Measurements from ENCODE around the gene TTYH2.
"Not testable (repeated sequence)": the region's sequence is repeated elsewhere in the genome, so short reads cannot be mapped to it uniquely, and the experiment has no call there.

TTYH2 gene, protein sequence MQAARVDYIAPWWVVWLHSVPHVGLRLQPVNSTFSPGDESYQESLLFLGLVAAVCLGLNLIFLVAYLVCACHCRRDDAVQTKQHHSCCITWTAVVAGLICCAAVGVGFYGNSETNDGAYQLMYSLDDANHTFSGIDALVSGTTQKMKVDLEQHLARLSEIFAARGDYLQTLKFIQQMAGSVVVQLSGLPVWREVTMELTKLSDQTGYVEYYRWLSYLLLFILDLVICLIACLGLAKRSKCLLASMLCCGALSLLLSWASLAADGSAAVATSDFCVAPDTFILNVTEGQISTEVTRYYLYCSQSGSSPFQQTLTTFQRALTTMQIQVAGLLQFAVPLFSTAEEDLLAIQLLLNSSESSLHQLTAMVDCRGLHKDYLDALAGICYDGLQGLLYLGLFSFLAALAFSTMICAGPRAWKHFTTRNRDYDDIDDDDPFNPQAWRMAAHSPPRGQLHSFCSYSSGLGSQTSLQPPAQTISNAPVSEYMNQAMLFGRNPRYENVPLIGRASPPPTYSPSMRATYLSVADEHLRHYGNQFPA

DNA sequence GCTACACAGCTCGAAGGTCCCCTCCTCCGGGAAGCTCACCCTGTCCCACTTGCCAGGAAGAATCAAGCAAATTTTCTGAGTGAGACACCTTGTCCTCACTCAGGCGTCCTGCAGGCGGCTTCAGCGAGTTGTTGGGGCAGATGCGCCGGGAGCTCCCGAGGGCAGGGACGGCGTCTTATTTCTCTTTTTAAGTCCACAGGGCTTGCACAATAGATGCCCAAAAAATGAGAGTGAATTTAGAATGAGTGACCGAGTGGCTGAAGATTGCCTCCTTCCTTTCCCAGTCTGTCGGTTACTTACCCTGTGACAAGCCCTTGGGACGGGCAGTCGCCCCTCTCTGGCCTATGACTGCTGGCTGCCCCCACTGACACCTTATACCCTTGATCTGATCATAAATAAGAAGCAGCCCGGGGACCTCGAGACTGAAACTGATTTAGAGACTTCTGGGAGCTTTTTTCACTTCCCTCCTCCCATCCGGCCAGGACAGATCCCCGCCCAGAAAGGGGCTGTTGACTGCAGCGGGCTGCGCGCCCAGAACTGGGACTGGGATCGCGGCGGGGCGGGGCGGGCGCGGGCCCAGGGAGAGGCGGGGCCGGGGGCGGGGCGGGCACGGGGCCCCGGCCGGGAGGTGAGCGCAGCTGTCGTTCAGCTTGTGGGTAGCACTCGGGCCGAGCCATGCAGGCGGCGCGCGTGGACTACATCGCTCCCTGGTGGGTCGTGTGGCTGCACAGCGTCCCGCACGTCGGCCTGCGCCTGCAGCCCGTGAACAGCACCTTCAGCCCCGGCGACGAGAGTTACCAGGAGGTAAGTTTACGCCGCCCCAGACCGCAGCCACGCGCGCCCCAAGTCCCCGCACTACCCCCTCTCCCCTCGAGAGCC is at the start of gene TTYH2:
Gene TTYH2 (plus strand): TSS at position 659 of the 879 bp plus-strand sequence. CDS start 17 bp downstream, at position 676.
- peak; percentile 65 for DNase-seq

DNA sequence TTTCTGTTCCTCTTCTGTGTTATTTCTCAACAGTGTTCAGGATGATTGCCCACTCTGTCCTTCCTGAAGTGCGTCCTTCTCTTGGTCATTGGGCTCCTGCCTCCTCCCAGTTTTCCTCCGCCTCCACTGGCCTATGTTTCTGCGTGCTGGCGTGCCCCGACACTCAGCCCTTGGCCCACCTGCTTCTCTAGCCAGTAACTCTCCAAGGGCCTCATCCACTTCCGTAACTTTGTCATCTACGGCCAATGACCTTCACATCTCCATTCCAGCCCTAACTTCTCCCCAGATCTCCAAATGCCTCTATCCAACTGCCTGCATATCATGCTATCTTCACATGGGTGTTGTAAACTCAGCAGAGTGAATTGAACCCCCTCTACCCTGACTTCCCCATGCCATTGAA is 49.5 kb upstream of the TTYH2 start:
- no peak for DNase-seq

DNA sequence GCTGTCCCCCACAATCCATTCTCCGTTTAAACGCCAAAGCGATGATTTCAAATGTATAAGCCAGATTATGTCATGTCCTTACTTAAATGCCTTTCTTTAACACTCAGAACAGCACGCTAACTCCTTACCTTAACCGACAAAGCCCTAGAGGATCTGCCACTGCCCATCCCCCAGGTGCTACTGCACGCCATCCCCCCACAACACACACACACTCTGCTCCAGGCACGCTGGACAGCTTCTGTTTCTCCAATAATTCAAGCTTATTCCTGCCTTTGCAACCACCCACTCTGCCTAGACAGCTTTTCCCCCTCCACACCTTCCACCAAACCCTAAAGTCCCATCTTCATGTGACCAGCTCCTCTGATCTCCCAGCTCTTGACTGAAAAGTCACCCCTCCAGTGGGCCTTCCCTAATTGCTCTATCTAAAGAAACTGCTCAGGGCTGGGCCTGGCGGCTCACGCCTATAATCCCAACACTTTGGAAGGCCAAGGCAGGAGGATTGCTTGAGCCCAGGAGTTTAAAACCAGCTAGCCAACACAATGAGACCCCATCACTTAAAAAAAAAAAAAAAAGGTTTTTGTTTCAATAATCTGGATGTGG is 48.8 kb upstream of the TTYH2 start:
- DNase-seq: no peak

DNA sequence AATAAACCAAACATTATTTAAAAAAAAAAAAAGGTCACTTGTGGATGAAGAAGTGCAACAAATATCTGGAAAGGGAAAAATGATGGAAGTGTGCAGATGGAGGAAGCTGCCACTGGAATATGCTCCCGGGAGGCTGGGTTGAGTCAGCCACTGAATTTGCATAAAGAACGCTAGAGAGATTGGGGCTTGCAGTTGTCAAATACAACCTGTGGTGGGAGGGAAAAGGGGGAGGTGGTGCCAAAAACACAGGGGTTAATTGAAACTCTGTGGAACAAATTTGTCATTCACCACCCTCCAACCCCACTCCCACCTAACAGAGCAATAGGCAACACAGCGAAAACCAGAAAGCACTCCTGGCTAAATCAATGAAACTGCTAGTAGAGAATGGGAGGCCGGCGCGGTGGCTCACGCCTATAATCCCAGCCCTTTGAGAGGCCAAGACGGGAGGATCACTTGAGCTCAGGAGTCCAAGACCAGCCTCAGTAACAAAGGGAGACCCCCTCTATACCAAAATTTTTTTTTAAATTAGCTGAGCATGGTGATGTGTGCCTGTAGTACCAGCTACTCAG is 47.5 kb upstream of the TTYH2 start:
- DNase-seq: no peak

DNA sequence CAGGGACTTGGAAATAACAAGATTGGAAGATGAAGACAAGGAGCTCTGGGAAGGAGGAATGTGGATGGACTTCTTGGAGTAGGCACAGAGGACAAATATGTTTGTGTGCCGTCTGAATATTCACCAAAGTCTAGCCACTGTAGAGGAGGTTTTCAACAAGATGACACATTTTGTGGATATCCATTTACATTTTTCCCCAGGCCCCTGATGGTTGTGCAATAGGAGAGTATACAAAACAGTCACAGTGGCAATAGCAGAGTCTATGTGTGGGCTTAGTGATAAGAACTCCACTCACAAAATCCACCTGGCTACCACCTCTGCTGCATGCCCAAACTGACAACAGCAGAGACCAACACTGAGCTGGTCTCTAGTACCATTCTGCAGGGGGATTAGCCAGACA is 42.4 kb upstream of the TTYH2 start:
- DNase-seq: no peak

DNA sequence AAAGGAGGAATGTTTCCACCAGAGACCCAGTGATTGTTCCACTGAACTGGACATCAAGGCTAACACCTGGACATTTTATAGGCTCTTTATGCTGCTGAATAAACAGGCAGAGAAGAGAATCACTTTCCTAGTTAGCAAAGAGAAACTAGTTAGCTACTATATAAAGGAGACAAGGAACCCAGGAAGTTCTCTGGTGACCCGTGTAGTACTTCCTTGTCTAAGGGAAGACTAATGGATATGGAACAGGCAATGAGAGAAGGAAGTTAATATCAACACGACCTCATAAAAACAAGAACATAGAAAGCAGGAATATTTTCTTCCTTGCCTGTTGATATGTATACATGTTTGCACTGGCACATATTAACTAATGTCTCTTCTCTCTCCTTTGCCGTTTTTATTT is 40.7 kb upstream of the TTYH2 start:
- DNase-seq: no peak

DNA sequence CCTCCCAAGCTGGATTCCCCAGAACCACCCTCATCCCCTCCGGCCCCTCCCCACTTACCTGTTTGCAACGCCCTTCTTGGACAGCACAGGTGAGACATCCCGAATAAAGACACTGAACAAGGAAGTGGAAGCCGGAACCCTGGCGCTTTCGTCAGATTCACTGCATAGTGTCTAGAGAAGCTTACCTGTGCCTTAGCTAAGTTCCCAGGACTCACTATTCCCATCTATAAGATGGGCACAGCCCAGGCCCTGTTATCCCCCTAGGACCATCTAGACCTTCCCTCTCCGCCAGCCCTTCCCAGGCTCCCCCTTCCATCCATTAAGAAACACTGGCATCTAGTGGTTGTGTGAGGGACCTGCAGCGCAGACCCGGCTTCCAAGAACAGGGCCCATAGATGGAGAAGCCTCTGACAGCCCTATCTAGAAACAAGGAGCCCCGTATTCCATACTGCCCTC is 36.8 kb upstream of the TTYH2 start:
- peak; percentile 20 for DNase-seq

DNA sequence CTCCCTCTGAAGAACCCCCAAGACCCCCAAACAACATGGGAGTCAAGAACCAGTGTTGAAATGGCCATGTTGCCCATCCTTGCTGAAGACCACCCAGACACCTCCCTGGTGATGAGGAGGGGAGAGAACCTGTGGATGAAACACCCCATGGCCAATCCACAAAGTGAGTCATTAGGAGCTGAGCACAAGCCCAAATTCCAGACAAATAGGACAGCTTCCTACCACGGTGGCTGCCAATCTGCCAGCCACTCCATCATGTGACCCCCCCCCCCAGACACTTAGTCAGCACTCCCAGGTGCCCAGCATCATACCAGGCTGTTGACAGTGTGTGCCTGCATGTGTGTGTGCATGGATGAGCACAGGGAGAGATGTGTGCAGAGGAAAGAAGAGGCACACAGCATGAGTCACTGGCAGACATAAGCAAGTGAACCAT is 36.3 kb upstream of the TTYH2 start:
- DNase-seq: no peak

DNA sequence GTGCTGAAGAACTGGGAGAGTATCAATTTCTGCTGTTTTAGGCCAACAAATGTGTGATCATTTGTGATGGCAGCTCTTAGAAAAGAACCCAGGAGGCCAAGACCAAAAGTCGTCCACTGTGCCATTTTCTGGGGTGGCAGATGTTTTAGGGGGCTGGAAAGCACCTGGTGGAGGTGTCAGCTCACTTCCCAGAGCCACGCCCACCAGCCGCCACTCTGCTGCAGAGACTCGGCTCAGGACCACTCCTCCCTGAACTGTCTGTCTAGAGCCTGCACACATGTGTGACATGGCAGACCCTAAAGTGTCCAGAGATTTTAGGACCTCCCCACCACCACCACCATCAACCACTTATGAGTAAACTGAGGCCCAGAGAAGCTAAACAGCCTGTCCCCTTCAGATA is 33.8 kb upstream of the TTYH2 start:
- DNase-seq: no peak

DNA sequence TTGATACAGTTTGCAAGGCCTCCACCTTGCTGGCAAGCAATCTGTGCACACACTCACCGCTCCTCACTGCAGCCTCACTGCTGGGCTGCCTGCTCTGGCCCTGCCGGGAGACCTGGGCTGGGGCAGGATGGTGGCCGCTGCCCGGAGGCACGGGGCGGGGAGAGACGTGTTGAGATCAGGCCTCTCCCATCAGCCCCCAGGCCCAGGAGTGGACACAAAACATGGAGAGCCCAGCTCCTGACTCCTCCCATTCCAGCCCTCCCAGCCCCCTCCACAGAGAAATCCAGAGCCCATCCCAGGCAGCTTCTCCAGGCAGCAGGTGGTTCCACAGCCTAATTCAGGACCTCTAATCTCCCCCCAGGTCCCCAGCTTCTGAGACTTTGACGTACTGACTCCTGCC is 33.0 kb upstream of the TTYH2 start:
- no peak for DNase-seq

DNA sequence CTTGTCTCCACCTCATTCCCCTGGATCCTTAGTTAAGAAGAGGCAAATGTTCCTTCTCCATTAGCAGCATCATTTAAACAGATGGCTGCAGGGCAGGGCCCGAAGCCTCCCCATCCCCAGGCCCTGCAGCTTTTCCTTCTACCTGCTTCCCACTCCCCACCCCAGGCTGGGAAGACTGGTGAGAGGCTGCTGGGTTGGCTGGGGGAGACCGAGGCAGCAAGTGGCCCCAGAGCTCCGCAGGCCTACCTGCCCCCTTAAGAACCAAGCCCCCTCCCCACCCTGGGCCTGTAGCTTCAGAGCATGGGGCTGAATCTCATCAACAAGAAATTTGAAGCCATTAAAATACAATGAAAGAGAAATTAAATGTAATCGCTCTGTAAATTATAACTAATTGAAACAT is 32.0 kb upstream of the TTYH2 start:
- no peak for DNase-seq

DNA sequence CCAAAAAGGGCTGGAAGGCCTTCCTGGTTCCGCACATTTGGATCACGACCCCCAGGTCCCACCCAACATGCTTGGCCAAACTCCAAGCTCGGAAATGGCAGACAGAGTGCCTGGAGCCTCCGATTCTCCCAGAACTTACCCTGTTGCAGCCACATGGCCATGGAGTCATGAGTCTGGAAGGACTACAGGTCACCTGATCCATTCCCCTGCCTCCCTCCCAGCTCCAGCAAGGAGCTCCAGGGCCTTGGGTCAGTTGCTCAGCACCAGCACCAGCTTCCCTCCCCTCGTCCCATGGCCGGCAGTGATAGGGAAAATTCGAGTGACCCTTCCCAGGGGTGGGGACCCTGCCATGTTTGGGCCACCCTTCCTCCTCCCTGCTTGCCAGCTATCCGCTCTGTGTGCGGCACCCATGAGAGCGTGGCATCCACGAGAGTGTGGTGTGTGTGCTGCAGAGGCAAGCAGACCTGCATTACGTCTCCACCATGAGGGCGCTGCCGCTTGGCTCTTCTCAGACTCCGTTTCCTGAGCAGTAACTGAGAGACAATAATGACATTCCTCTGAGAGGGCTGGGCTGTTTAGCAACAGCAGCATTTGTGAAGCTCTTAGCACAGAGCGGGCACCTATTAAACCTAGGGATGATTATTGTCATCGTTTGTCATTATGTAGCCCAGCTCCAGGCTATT is 31.2 kb upstream of the TTYH2 start:
- no peak for DNase-seq

DNA sequence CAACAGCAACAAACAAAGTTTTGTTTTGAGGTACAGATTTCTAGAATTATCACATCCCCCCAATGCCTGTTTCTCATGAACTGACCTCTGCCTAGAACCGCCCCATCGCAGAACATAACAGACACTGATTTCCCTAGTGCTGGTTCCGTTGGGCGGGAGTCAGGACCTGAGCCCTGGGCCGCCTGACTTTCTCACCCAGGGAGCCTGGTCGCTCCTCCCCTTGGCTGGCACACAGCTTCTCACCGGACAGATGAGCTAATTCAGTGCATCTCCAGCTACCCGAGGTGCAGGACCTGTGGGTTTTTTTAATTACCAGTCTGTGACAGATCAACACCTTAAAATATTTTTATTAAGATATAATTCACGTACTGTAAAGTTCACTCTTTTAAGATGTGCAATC is 30.0 kb upstream of the TTYH2 start:
- no peak for DNase-seq

DNA sequence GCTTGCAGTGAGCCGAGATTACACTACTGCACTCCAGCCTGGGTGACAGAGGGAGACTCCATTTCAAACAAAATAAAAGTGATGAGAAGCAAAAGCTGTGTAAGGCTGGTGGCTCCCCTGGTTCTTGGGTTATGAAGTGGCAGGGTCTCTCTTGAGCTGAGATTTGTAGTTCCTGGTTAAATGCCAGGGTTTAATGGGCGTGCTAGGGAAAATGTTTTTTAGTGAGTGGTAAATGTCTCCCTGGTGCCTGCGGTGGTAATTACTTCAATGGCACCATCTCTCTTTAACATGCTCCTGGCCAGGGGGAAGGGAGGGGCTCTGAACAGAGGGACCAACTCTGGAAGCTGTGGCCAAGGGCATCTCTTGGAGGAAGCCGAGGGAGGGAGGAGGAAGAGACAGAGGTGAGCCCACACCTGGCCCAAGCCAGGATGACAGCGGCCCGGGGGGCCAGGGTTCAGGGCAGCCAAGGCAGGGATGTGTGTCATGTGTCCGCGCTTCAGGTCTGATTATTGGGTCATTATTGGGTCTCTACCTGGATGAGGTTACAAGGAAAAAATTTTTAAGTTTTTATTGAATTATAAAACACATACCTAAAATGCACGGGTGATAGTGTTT is 27.7 kb upstream of the TTYH2 start:
- no peak for DNase-seq

DNA sequence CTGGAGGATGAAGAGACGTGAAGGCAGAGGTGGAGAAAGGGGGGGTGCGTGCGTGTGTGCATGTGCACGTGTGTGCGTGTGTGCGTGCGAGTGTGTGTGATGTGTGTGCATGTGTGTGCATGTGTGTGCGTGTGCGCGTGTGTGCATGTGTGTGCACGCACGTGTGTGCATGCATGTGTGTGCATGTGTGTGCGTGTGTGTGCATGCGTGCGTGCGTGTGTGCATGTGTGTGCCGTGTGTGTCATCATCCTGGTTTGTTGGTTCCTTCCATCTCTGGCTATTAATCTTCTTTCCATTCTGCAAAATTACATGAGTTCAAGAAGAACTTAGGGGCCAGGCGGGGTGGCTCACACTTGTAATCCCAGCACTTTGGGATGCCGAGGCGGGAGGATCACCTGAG is 26.9 kb upstream of the TTYH2 start:
- no peak for DNase-seq

DNA sequence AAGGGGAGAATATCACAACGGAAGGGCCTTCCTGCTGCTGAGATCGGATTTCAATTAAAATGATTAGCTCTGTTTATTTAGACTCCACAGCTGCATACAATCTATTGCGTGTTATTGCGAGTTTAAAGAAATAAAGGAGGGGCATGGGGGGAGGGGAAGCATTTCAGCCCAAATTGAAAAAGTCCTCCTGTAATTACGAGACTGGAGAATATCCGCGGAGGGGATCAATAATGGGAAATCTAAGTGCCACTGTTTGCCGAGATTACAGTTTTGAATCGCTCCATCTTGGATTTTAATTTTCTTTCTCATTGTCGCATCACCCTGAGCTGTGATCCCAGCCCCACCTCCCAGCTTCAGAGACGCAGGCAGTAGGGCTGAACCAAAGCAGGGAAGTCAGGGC is 25.6 kb upstream of the TTYH2 start:
- DNase-seq: no peak

DNA sequence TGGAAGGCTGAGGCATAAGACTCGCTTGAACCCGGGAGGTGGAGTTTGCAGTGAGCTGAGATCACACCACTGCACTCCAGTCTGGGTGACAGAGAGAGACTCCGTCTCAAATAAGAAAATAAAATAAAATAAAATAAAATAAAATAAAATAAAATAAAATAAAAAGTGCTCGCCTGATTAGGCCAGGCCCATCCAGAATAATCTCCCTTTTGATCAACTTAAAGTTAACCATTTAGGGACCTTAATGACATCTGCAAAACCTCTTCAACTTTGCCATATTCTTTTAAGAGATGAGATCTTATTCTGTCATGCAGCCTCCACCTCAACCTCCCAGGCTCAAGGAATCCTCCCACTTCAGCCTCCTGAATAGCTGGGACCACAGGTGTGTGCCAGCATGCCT is 24.7 kb upstream of the TTYH2 start:
- DNase-seq: not testable (repeated sequence)

DNA sequence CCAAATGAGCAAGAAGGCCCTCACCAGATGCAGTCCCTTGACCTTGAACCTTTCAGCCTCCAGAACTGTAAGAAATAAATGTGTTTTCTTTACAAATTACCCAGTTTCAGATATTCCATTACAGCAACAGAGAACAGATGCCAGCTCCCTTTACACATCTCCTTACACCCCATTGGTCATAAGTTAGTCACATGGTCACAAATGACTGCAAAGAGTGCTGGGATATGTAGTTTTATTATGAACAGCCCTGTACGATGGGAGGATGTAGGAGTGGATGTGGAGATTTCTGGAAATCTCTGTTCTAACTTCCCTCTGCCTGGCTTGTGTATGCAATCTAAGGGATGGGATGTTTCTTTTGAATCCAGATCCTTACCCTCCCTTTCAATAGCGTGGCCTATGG is 23.2 kb upstream of the TTYH2 start:
- DNase-seq: no peak

DNA sequence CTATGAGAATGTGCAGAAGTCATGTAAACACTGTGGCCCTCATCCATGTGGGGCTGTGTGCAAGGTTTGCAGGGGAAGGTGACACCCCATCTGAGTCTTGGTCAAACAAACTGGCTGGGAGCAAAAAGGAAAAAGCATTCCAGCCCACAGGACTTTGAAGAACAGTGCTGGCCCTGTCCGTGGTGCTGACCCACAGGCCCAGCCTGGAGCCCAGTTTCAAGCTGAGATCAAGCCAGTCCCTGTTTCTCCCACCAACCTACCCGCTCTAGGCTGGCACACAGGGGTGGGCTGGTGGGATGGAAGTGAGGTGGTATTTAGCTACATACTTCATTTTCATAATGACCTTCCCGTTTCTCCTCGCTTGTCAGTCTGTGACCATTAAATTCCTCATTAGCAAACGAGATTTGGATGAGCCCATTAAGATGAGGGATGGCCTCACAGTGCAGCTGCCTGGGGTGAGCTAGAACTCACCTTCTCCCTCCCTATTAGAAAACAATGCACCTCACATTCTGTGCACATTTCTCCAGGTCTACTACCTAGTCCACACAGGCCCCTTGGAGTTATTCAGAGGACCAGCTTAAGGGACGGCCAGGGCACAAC is 22.5 kb upstream of the TTYH2 start:
- DNase-seq: no peak

DNA sequence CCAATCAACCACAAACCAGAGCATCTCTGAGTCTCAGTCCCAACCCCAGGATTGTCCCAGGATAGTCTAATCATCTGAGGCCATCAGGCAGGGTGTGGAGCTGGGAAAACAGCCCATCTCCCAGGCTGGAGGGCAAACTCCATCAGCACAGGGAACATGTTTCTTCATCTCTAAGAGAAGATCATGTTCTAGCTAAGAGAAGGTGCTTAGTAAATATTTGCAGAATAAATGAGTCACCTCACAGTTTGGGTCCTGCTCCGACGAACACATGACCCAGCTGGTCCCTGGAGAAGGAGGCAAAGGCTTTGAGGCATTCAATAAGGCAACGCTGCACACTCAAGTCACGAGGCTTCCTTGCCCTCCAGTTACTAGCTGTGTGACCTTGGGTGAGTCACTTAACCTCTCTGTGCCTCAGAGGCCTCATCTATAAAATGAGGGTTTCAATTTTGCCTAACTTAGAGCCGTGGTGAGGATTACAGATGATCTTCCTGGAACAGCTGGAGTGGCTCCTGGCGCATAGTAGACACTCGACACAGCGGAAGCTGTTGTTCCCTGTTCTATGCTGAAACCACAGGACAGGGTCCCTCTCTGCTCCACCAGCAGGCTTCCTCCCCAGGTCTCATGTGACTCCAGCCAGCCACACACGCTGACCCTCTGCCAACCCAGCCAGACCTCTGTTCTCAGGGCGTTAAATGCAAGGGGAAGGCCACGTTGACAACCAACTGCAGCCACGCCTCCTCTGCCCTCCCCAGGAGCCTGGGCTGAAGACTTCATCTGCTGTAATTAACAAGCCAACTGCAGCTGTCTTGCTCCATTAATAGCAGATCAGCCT is 20.2 kb upstream of the TTYH2 start:
- DNase-seq: no peak

DNA sequence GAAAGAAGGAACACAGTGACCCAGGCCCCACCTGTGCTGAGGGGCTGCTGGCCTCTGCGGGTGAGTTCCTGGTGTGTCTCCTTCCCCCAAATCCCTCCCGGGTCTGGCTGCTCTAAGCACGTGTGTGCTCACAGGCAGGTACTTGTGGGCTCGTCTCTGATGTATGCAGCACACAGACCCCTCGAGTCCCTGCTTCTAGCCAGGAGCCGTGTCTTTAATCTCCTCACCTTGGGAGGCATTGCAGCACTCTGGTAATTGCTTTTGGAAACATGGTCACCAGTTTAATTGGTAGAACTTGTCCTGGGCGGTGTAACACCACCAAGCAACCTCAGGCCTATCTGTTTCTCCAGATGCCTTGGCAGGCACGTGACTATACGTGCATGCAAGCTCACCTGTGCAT is 18.7 kb upstream of the TTYH2 start:
- DNase-seq: no peak
